Renal cortical epithelial cell (primary cell): ENCODE measurements around the gene VCL. TPM values are rescaled to one million over a fixed set of nuclear protein-coding genes. Genes with fewer than 3 reads are reported as not detected.
A peak's percentile ranks its signal among the peaks of the same experiment; 100 is the strongest.

Experiments
- DNase-seq: peaks from one replicate; pipeline ENCODE4 v3.0.0-alpha.2; 2011; ENCODE audit warnings: low read depth
- total RNA-seq: library from RNA; depleted of rRNA; stranded (reverse); fragments of >200 nt; gene quantifications from 2 replicates; pipeline ENCODE4 v1.2.3, GENCODE V29; 2014

VCL gene
- total RNA-seq, 1 donor from 2014 or later, result 313 TPM

DNA sequence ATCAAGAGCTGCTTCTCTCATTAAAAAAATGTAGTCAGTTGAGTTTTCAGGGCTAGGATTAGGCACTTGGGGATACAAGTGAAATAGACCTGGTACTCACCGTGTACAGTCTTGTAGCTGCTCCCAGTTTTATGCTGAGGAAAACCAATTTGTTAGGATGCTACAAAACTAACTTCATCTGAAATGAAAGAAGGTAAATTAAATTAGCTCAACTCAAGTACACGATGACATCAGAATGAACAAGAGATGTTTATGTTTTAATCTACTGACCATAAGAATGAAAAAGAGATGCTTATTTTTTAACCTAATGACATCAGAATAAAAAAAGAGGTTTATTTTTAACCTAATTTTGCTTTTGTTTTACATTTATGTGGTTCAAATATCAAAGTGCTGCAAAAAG is 79.0 kb downstream of the VCL start:
- no peak for DNase-seq

DNA sequence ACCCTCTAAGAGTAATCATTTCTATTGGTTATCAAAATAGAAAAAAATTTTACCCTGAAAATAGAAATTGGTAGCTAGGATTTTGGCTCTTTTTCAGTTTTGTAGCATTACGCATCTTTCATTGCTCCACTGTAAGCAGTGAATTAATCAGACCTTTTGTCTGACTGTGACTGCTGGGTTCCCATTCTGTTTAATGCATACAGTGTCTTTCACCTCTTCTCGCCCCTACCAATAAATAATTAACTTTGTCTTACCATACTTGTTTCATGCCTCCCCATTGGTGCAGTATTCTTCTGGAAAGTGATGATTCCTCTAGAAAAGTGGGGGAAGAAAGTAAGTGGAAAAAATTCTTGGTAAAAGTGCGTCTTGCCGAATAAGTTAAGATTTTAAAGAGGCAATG is 79.5 kb downstream of the VCL start:
- peak; percentile 84 for DNase-seq

- DNase-seq, result peak; percentile 93
These were observed 80.1 kb downstream of the VCL start for GRCh38 chr10:74078037-74078436.

DNA sequence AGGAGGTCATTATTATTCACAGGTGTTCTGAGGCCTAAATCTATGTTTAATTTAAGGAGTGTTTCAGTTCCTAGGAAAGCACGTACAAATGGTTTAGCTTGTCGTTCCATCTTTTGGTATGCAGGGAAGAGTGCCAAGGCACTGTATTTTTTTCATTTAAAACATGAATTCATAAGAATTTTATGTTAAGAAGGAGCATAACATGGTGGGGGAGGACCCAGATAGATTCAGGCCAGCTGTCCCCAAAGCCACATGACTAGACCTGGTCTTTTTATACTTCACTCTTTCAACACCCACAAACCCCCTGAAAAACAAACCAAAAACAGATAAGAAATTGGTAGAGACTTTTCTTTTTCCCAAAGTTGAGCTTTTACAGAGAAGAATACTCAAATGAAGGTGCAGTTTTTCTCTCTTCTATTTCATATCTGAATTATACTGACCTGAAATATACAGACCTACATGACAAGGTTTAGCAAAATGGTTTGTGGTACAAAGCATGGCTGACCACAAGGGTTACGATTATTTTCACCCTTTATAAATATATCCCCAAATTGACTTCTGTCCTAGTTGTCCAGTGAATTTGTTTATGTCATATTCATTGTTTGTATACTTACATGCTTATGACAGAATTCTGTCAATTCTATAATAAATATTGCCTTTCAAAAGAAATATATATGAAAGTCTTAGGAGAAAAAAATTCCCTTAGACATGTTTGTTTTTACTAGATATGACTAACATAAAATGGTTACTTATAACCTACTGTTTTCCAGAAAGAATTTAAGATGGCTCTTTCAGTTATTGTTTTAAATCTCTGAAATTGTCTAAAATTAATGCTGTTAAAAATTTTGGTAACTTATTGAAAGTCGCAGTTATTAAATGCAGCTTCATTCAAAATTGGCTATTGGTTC is 81.4 kb downstream of the VCL start:
- peak; percentile 68 for DNase-seq

DNA sequence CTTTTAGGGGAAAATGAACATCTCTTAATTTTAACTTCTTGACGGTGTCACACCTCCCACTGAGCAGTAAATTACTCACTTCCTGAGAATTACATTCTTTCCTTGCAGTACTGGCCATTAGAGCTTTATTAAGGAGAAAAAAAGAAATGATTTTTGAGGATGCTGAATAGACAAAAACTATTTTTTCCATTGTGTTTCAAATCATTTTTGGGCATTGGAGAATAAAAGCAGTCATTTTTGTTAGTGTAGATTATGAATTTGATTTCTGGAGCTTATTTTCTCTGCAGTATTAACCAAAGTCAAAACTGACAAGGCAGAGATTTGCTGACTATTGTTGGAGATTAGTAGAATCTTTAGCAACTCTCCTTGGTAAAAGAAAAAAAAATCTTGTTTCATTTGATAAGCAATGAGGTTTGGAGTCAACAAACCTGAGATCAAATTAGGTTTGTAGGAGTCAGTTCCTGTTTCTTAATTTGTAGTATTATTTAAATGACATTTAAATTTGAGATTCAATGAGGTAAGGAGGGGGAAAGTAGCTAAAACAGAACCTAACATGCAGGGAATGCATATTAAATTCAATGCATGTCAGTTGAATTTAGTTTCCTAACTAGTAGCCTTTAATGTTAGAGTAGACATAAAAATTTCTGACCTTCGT is 82.1 kb downstream of the VCL start:
- peak; percentile 80 for DNase-seq

GRCh38 chr10:74081192-74081803 is 83.4 kb downstream of the VCL start:
- peak; percentile 54 for DNase-seq

DNA sequence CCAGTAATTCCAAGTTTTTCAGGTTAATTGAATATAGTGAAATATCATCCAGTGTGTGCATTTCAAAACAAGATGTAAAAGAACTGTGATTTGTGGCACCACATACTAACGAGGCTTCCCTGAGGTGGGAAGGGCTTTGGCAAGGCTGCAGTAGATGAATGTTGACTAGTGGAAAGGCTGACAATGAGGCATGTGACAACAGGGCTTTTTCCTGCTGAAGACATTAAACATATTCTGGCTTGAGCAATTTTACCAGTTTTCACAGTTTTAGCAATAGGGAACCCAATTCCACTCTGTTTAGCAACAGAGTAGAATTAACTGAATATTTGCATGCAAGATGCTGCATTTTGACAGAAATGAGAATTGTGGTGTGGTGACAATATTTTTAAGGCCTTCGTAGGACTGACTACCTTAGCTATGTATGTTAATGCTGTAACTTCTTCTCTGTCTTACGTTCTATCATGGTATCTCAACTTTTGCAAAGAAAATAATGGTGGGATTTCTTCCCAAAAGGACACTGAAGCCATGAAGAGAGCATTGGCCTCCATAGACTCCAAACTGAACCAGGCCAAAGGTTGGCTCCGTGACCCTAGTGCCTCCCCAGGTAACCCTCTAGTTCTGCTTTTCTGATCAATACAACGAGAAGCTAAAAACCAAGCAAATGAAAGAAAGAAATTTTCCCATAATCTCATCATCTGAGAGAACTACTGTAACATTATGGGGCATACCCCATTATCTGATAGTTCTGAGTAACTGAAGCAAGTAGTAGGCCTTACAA is 84.2 kb downstream of the VCL start:
- no peak for DNase-seq

DNA sequence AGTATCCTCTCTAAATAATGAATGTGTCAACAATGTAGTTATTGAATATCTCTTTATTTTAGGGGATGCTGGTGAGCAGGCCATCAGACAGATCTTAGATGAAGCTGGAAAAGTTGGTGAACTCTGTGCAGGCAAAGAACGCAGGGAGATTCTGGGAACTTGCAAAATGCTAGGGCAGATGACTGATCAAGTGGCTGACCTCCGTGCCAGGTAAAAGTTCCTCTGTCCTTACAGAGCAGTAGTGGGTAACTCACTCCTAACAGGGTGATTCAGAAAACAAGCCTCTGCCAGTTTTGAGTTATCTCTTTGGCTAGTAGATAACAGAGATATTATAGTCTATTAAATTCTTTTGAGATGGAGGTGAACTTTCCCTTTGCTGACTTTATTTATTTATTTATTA is 85.4 kb downstream of the VCL start:
- no peak for DNase-seq

- no peak for DNase-seq
These were observed 87.0 kb downstream of the VCL start for GRCh38 chr10:74084955-74085354.

GRCh38 chr10:74086317-74086716 is 88.4 kb downstream of the VCL start:
- no peak for DNase-seq

GRCh38 chr10:74088722-74089121 is 90.8 kb downstream of the VCL start:
- DNase-seq, result no peak

DNA sequence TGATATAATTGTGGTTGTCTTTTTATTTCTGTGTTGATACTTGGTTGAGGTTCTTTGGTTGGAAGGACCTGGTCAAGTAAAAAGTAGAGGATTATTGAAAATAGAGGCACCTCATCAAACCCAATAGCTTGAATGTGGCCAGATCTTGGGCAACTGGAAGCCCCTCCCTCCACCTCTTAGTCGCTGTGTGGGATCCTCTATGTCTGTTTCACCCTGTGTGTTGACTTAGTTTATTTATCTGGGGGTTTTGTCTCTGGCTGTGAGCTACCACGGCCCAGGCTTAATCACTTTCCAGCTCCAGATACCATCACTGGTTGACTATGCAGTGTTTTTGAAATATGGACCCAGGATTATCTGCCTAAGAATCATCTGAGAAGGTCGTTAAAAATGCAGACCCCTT is 94.5 kb downstream of the VCL start:
- DNase-seq, result no peak

GRCh38 chr10:74093530-74094164 is 95.7 kb downstream of the VCL start:
- DNase-seq, result no peak

DNA sequence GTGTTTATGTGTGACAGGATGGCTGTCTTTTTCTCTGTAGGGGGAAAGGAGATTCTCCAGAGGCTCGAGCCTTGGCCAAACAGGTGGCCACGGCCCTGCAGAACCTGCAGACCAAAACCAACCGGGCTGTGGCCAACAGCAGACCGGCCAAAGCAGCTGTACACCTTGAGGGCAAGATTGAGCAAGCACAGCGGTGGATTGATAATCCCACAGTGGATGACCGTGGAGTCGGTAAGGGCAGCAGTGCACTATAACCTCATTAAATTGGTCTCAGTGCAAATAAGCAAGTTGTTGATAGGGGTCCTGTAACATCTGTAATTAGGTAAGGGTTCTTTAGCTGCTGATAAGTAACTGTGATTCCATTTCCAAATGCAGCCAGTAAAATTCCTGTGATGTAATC is 96.3 kb downstream of the VCL start:
- DNase-seq, result no peak

DNA sequence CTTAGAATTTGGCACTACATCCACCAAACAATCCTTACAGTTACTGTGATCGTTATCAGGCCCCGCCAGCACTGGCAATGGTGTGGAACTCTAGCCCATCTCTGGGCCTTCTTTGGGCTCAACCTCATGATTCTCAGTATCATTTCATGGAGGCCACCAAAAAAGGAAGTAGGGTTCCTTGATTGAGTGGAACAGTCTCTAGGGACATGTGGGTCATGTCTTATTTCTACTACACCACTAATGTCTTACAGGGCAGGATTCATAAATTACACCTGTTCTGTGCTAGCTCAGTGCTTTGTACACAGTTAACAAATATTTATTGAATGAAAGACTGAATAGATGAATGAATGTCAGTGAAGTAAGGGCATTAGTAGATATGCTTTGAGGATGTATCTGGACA is 98.9 kb downstream of the VCL start:
- DNase-seq, result no peak

GRCh38 chr10:74097776-74098175 is 99.9 kb downstream of the VCL start:
- DNase-seq, result no peak

- DNase-seq, result no peak
These were observed 101.5 kb downstream of the VCL start for GRCh38 chr10:74099420-74099819.

DNA sequence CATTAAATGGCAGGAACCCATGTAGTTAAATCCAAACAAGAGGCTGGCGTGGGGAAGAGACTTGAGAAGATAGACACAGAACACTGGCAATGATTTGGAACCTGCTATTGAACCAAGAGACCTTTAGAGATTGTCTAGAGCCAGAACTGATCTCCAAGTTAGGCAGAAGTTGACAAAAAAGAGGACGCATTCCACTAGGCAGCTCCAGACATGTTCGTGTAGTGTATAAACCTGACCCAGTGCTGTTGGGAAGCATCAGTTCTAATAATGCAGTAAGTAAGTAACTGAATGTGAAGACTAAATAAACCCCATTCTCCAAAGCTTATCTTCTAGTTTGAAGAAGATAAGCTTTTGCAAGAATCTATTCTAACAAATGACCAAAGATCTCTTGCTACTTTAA is 101.9 kb downstream of the VCL start:
- no peak for DNase-seq

DNA sequence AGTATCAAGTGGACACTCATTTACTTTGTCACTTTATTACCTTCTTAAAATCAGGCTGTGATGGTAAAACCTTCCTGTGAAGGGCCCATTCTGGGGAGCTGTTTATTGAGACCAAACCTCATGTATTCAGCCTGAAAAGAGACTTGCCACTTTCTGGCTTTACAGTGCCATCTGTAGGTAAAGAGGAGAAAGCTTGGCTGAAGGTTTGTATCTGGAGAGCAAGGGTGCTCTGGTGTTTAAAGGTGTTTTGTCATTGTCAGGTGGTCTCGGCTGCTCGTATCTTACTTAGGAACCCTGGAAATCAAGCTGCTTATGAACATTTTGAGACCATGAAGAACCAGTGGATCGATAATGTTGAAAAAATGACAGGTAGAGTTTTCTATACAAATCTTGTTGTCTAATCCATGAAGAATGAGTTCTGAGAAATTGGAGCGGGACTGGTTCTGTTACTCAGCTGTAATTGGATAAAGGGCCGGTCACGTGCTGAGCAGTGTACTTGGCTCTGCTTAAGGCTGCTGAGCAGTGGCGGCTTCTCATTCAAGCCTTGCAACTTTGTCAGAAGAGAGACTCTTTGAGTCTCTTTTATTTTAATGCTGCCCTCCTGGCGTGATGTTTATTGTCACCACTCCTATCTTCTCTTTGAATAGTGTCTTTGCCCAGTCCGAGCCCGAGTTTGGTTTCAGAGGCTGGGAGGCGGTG is 105.8 kb downstream of the VCL start:
- peak; percentile 41 for DNase-seq

- no peak for DNase-seq
These were observed 106.6 kb downstream of the VCL start for GRCh38 chr10:74104480-74104879.

- DNase-seq, result no peak
These were observed 107.1 kb downstream of the VCL start for GRCh38 chr10:74104996-74105395.
